ENCODE results near the gene HIVEP1.

The HIVEP1 gene

GRCh38 chr6:11972270-11972669, 39.8 kb upstream of the HIVEP1 start:
- no peak overlapping the region for H2AK5ac ChIP-seq (ENCODE audit: low read depth, low read length)
- H3K4me1 ChIP-seq (ENCODE audit: control insufficient read depth in 2 of 2, insufficient read depth in 1 of 2, low read depth in 1 of 2, low read length in 2 of 2), result no peaks in the 10 kb centered on the region

GRCh38 chr6:11972806-11973205, 39.3 kb upstream of the HIVEP1 start:
- H3K4me2 ChIP-seq (ENCODE audit: insufficient read depth, low read length, poor library complexity, severe bottlenecking), result no peak overlapping the region
- H3K27me3 ChIP-seq (ENCODE audit: control insufficient read depth in 3 of 3, insufficient read depth in 3 of 3, low read depth in 1 of 3, low read length in 3 of 3), result no peaks in the 10 kb centered on the region
- no peaks in the 10 kb centered on the region for H3K9me3 ChIP-seq (replicated peaks in 1 of 2; ENCODE audit: control insufficient read depth in 2 of 2, insufficient read depth in 1 of 2, low read depth in 1 of 2, low read length in 2 of 2)
- no peaks in the 10 kb centered on the region for H3K79me1 ChIP-seq (ENCODE audit: low read depth, low read length)
- no peak overlapping the region for H2BK5ac ChIP-seq (ENCODE audit: low read length)
- no peaks in the 10 kb centered on the region for H3K36me3 ChIP-seq (replicated peaks in 1 of 2; ENCODE audit: control insufficient read depth in 2 of 2, insufficient read depth in 2 of 2, low read length in 2 of 2)
- no peak overlapping the region for H4K91ac ChIP-seq (ENCODE audit: low read depth, low read length, poor library complexity)
- no peak overlapping the region for H4K8ac ChIP-seq (ENCODE audit: low read depth, low read length)
- H3K23ac ChIP-seq (ENCODE audit: low read depth, low read length, poor library complexity), result no peak overlapping the region
- WGBS, 2 donors (ENCODE audit: extremely low coverage in 2 of 2, insufficient read length in 2 of 2, insufficient replicate concordance in 1 of 2), result no CpG with 5 or more reads among the region's 5 CpGs
- H3K18ac ChIP-seq (ENCODE audit: low read length), result no peak overlapping the region
- H3K9ac ChIP-seq (ENCODE audit: low read depth, low read length, poor library complexity), result no peak overlapping the region
- H2BK15ac ChIP-seq (ENCODE audit: low read length), result no peak overlapping the region
- H2AFZ ChIP-seq (ENCODE audit: low read length), result no peak overlapping the region
- H3K4ac ChIP-seq (ENCODE audit: low read length), result no peak overlapping the region
- no peak overlapping the region for H3K27ac ChIP-seq (replicated peaks; ENCODE audit: low read length)
- no peaks in the 10 kb centered on the region for H3K4me1 ChIP-seq (ENCODE audit: control insufficient read depth in 2 of 2, insufficient read depth in 1 of 2, low read depth in 1 of 2, low read length in 2 of 2)
- no peak overlapping the region for H2BK120ac ChIP-seq (ENCODE audit: low read depth, low read length)
- no peak overlapping the region for H3K4me3 ChIP-seq (ENCODE audit: low read length in 2 of 2)
- H2AK5ac ChIP-seq (ENCODE audit: low read depth, low read length), result no peak overlapping the region
- no peak overlapping the region for H3K14ac ChIP-seq (ENCODE audit: low read length)
- DNase-seq (ENCODE audit: low spot score), result no peak
- H2BK12ac ChIP-seq (ENCODE audit: low read length), result no peak overlapping the region

More at GRCh38 chr6:11972270-11972669, 39.8 kb upstream of the HIVEP1 start:
- Histone ChIP-seq H3K14ac (ENCODE audit: low read length) (no peak overlapping the region), H3K79me1 (ENCODE audit: low read depth, low read length) (no peaks in the 10 kb centered on the region), H3K9ac (ENCODE audit: low read depth, low read length, poor library complexity) (no peak overlapping the region), H2BK5ac (ENCODE audit: low read length) (no peak overlapping the region), H3K36me3 (replicated peaks in 1 of 2; ENCODE audit: control insufficient read depth in 2 of 2, insufficient read depth in 2 of 2, low read length in 2 of 2) (no peaks in the 10 kb centered on the region), H4K91ac (ENCODE audit: low read depth, low read length, poor library complexity) (no peak overlapping the region), H3K9me3 (replicated peaks in 1 of 2; ENCODE audit: control insufficient read depth in 2 of 2, insufficient read depth in 1 of 2, low read depth in 1 of 2, low read length in 2 of 2) (no peaks in the 10 kb centered on the region), H2AFZ (ENCODE audit: low read length) (no peak overlapping the region), H2BK12ac (ENCODE audit: low read length) (no peak overlapping the region), H3K4me2 (ENCODE audit: insufficient read depth, low read length, poor library complexity, severe bottlenecking) (no peak overlapping the region), H3K23ac (ENCODE audit: low read depth, low read length, poor library complexity) (no peak overlapping the region), H3K18ac (ENCODE audit: low read length) (no peak overlapping the region), H3K27me3 (ENCODE audit: control insufficient read depth in 3 of 3, insufficient read depth in 3 of 3, low read depth in 1 of 3, low read length in 3 of 3) (no peaks in the 10 kb centered on the region), H3K4ac (ENCODE audit: low read length) (no peak overlapping the region), H2BK120ac (ENCODE audit: low read depth, low read length) (no peak overlapping the region), H3K4me3 (ENCODE audit: low read length in 2 of 2) (no peak overlapping the region), H2BK15ac (ENCODE audit: low read length) (no peak overlapping the region), H3K27ac (replicated peaks; ENCODE audit: low read length) (no peak overlapping the region), H4K8ac (ENCODE audit: low read depth, low read length) (no peak overlapping the region)
- no CpG with 5 or more reads among the region's 8 CpGs for WGBS, 2 donors (ENCODE audit: extremely low coverage in 2 of 2, insufficient read length in 2 of 2, insufficient replicate concordance in 1 of 2)
- no peak for DNase-seq (ENCODE audit: low spot score)

- Histone ChIP-seq H3K9me3 (replicated peaks in 1 of 2; ENCODE audit: control insufficient read depth in 2 of 2, insufficient read depth in 1 of 2, low read depth in 1 of 2, low read length in 2 of 2) (no peaks in the 10 kb centered on the region), H3K4ac (ENCODE audit: low read length) (no peak overlapping the region), H3K27ac (replicated peaks; ENCODE audit: low read length) (no peak overlapping the region), H3K4me3 (ENCODE audit: low read length in 2 of 2) (no peak overlapping the region), H3K4me1 (ENCODE audit: control insufficient read depth in 2 of 2, insufficient read depth in 1 of 2, low read depth in 1 of 2, low read length in 2 of 2) (no peaks in the 10 kb centered on the region), H3K9ac (ENCODE audit: low read depth, low read length, poor library complexity) (no peak overlapping the region), H2AK5ac (ENCODE audit: low read depth, low read length) (no peak overlapping the region), H2BK5ac (ENCODE audit: low read length) (no peak overlapping the region), H3K27me3 (ENCODE audit: control insufficient read depth in 3 of 3, insufficient read depth in 3 of 3, low read depth in 1 of 3, low read length in 3 of 3) (no peaks in the 10 kb centered on the region), H3K23ac (ENCODE audit: low read depth, low read length, poor library complexity) (no peak overlapping the region), H3K14ac (ENCODE audit: low read length) (no peak overlapping the region), H3K36me3 (replicated peaks in 1 of 2; ENCODE audit: control insufficient read depth in 2 of 2, insufficient read depth in 2 of 2, low read length in 2 of 2) (no peaks in the 10 kb centered on the region), H3K18ac (ENCODE audit: low read length) (no peak overlapping the region), H4K91ac (ENCODE audit: low read depth, low read length, poor library complexity) (no peak overlapping the region), H2BK15ac (ENCODE audit: low read length) (no peak overlapping the region), H2BK120ac (ENCODE audit: low read depth, low read length) (no peak overlapping the region), H3K4me2 (ENCODE audit: insufficient read depth, low read length, poor library complexity, severe bottlenecking) (no peak overlapping the region), H2AFZ (ENCODE audit: low read length) (no peak overlapping the region), H4K8ac (ENCODE audit: low read depth, low read length) (no peak overlapping the region), H3K79me1 (ENCODE audit: low read depth, low read length) (no peaks in the 10 kb centered on the region), H2BK12ac (ENCODE audit: low read length) (no peak overlapping the region)
- no CpG with 5 or more reads among the region's 2 CpGs for WGBS, 2 donors (ENCODE audit: extremely low coverage in 2 of 2, insufficient read length in 2 of 2, insufficient replicate concordance in 1 of 2)
- no peak for DNase-seq (ENCODE audit: low spot score)
Measured at GRCh38 chr6:11973238-11973637, 38.9 kb upstream of the HIVEP1 start.

- Histone ChIP-seq H3K23ac (ENCODE audit: low read depth, low read length, poor library complexity) (no peak overlapping the region), H3K4ac (ENCODE audit: low read length) (no peak overlapping the region), H3K79me1 (ENCODE audit: low read depth, low read length) (no peaks in the 10 kb centered on the region), H2BK12ac (ENCODE audit: low read length) (no peak overlapping the region), H2AFZ (ENCODE audit: low read length) (no peak overlapping the region), H3K36me3 (replicated peaks in 1 of 2; ENCODE audit: control insufficient read depth in 2 of 2, insufficient read depth in 2 of 2, low read length in 2 of 2) (no peaks in the 10 kb centered on the region), H3K9ac (ENCODE audit: low read depth, low read length, poor library complexity) (no peak overlapping the region), H3K27ac (replicated peaks; ENCODE audit: low read length) (no peak overlapping the region), H3K27me3 (ENCODE audit: control insufficient read depth in 3 of 3, insufficient read depth in 3 of 3, low read depth in 1 of 3, low read length in 3 of 3) (no peaks in the 10 kb centered on the region), H4K91ac (ENCODE audit: low read depth, low read length, poor library complexity) (no peak overlapping the region), H3K9me3 (replicated peaks in 1 of 2; ENCODE audit: control insufficient read depth in 2 of 2, insufficient read depth in 1 of 2, low read depth in 1 of 2, low read length in 2 of 2) (no peaks in the 10 kb centered on the region), H3K14ac (ENCODE audit: low read length) (no peak overlapping the region), H2AK5ac (ENCODE audit: low read depth, low read length) (no peak overlapping the region), H3K4me3 (ENCODE audit: low read length in 2 of 2) (no peak overlapping the region), H3K18ac (ENCODE audit: low read length) (no peak overlapping the region), H3K4me2 (ENCODE audit: insufficient read depth, low read length, poor library complexity, severe bottlenecking) (no peak overlapping the region), H2BK120ac (ENCODE audit: low read depth, low read length) (no peak overlapping the region), H2BK5ac (ENCODE audit: low read length) (no peak overlapping the region), H3K4me1 (ENCODE audit: control insufficient read depth in 2 of 2, insufficient read depth in 1 of 2, low read depth in 1 of 2, low read length in 2 of 2) (no peaks in the 10 kb centered on the region), H4K8ac (ENCODE audit: low read depth, low read length) (no peak overlapping the region), H2BK15ac (ENCODE audit: low read length) (no peak overlapping the region)
- DNase-seq (ENCODE audit: low spot score), result no peak
Measured at GRCh38 chr6:11974089-11974488, 38.0 kb upstream of the HIVEP1 start.

All from neuronal stem cell (in vitro differentiated cells).